ENCODE results near the gene TUBGCP6.

The TUBGCP6 gene

DNA sequence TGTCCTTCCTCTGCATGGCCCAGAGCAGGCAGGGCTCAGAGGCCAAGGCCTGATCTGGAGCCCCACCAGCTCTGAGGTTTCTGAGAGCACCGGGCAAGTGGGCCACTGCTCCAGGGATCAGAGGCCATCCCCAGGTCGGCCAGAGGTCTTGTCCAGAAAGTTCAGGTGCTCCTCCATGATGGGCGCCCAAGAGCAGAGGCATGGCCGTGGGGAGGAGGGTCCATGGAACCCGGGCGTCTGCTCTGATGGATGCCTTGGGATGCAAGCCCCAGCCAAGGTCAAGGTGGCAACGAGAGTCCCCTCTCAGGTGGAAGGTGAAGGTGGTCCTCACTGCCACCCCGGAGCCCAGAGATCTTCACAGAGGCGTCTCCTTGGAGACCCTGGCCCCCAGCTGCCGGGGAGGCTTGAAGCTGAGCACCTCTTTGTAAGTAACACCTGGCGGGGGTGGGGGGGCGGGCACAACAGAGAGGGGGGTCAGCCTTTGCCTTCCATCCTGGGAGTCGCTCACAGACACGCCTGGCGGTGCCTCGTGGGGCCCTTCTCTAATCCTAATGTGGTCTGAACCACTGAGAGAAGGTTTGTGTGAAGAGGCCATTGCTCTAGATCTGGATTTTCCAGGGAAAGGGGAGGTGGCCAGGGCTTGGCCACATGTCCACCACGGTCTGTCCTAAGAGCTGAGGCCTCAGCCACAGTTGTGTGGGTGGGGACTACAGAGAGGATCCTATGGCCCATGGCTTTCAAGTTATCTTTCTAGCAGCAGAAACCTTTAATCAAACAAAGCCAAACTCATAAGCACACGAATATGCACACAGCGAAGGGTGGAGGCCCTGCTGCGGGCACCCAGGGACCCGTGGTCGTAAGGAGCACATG lies 8.5 kb upstream of the TUBGCP6 start:
- DNase-seq (no peak), ATAC-seq (no peak)
- Mint-ChIP-seq H3K27ac (no peak overlapping the region), H3K4me1 (peaks cover 7% of the 10 kb centered on the region), H3K27me3 (no peaks in the 10 kb centered on the region), H3K36me3 (ENCODE audit: low read depth) (no peaks in the 10 kb centered on the region), H3K4me3 (no peak overlapping the region), H3K9me3 (no peaks in the 10 kb centered on the region)

DNA sequence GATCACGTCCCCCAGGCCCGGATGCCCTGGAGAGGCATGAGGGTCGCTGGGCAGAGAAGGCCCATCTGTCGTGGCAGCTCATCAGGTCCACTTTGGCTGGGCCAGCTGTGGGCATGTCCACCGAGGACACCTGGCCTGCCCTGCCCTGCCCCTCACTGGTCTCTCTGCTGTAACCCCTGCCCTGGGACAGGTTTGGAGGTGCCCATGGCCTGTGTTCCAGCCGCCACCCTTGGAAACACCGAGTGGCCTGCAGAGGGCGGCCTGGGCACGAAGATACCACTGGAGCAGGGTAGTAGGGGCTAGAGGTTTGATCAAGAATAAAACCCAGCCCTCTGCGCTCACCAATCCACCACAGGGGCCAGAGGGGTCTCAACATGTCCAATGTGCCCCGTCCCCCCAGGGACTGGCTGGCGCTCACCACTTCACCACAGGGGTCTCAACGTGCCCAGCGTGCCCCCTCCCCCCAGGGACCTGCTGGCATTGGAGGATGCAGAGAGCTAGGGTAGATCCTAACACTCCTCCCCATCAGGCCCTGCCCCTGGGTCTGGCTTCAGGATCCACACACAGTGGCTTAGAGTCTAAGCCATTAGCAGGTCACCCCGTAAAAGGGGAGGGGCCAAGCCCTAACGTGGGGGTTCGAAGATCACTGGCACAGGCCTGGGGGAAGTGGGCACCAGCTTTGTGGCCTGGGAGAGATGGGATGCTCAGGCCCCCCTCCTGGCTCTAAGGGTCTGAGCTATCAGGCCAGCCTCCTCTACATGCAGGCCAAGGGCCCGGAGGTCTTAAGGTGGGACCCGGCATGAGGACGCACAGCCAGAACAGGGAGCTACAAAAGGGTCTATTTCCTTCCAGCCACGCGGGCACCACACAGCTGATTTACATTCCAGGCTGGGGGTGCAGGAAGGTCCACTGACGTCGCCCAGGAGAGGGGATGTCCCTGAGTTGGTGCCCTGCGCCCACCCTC lies 7.5 kb upstream of the TUBGCP6 start:
- Mint-ChIP-seq H3K36me3 (ENCODE audit: low read depth) (no peaks in the 10 kb centered on the region), H3K4me3 (no peak overlapping the region), H3K27ac (no peak overlapping the region), H3K27me3 (no peaks in the 10 kb centered on the region), H3K9me3 (no peaks in the 10 kb centered on the region), H3K4me1 (peaks cover 8% of the 10 kb centered on the region)
- ATAC-seq, result peak; percentile 61
- peak; percentile 74 for DNase-seq

DNA sequence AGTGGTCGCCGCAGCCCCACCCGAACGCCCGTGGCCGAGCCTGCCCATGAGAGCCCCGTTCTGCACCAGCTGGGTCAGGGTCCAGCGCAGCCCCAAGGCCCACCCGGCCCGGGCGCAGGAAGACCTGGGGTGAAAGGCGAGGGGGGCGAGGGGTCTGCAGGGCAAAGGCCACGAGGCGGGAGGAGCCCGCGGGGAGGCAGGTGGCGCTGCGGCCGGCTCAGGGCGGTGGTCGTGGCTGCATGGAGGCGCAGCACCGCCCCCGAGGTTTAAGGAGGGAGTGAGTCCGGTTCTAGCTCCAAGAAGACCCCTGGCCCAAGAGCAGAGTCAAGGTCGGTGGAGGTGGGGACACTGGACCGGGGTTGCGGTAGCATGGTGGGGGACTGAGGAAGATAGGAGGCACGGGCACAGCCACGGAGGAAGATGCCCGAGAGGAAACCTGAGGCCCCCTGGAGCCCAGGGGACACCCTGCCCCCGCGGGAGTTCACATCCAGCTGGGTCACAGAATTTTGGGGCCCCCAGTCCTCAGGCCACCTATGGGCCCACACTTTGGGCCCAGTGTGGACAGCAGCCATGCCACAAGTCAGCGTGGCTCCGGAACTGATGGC lies 6.8 kb upstream of the TUBGCP6 start:
- ATAC-seq (no peak), DNase-seq (no peak)
- Mint-ChIP-seq H3K9me3 (no peaks in the 10 kb centered on the region), H3K4me3 (peak overlapping the region; percentile 17), H3K36me3 (ENCODE audit: low read depth) (no peaks in the 10 kb centered on the region), H3K27me3 (no peaks in the 10 kb centered on the region), H3K4me1 (peaks cover 14% of the 10 kb centered on the region), H3K27ac (no peak overlapping the region)

DNA sequence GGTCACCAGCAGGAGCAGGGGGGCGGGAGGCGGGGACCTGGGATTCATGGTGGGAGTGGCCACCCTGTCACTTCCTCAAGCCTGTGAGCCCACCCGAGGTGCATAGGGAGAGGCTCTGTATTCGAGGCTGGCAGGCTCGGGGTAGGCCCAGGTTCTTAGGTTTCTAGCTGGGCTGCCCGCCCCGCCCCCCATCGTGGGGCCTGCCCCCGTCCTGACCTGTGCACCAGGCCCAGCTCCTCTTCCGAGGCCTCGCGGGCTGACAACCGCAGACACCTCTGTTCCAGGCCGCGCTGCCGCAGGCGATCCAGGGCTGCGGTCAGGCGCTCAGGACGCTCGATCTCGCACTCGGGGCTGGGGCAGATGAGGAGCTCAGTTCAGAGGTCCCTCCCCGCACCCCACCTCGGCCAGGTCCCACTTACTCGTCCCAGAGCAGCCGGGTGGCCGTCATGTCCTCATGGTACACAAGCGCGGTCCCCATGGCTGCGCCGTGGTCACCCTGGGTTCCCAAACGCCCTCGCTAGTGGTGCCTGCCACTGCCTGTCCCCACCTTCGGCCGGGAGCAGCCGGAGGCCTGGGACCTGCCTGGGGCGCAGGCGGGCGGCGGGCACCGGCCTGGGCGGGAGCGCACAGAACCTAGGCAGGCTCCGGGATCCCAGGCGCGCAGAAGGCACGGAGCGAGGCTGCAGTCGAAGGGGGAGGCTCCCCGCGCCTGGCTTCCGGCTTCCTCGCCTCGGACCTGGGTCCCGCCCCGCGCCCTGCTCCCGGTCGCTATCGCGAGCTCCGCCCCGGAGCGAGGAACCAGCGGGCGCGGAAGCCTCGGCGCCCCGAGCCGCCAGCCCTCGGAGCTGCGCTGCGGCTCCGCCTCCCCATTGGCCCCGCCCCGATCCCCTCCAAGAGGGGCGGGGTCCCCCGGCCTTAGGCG lies 6.0 kb upstream of the TUBGCP6 start, which contains the start of gene HDAC10:
Gene HDAC10 (minus strand): TSS at position 711 of the 922 bp plus-strand sequence. CDS start 233 bp downstream, at position 478.
- DNase-seq (peak; percentile 88), ATAC-seq (peak; percentile 79)
- Mint-ChIP-seq H3K27me3 (no peaks in the 10 kb centered on the region), H3K4me1 (peaks cover 14% of the 10 kb centered on the region), H3K9me3 (no peaks in the 10 kb centered on the region), H3K4me3 (peak within 1 kb of the TSS; percentile 82), H3K27ac (no peak within 1 kb of the TSS), H3K36me3 (ENCODE audit: low read depth) (no peaks in the 10 kb centered on the region)

DNA sequence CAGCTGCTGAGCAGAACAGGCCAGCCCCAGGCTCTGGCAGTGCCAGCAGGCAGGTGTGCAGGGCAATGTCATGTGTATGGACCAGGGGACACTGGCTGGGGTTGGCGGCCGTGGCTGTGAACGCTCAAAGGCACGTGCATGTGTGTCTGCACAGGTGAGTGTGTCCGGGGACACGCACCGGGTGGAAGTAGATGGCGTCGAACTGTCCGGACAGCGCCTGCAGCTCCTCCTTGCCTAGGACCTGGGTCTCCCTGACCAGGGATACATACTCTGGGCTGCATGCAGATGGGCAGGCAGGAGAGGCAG lies 5.4 kb upstream of the TUBGCP6 start:
- Mint-ChIP-seq H3K27ac (no peak overlapping the region), H3K36me3 (ENCODE audit: low read depth) (no peaks in the 10 kb centered on the region), H3K4me1 (peaks cover 14% of the 10 kb centered on the region), H3K4me3 (peak overlapping the region; percentile 82), H3K27me3 (no peaks in the 10 kb centered on the region), H3K9me3 (no peaks in the 10 kb centered on the region)
- ATAC-seq (no peak), DNase-seq (no peak)

DNA sequence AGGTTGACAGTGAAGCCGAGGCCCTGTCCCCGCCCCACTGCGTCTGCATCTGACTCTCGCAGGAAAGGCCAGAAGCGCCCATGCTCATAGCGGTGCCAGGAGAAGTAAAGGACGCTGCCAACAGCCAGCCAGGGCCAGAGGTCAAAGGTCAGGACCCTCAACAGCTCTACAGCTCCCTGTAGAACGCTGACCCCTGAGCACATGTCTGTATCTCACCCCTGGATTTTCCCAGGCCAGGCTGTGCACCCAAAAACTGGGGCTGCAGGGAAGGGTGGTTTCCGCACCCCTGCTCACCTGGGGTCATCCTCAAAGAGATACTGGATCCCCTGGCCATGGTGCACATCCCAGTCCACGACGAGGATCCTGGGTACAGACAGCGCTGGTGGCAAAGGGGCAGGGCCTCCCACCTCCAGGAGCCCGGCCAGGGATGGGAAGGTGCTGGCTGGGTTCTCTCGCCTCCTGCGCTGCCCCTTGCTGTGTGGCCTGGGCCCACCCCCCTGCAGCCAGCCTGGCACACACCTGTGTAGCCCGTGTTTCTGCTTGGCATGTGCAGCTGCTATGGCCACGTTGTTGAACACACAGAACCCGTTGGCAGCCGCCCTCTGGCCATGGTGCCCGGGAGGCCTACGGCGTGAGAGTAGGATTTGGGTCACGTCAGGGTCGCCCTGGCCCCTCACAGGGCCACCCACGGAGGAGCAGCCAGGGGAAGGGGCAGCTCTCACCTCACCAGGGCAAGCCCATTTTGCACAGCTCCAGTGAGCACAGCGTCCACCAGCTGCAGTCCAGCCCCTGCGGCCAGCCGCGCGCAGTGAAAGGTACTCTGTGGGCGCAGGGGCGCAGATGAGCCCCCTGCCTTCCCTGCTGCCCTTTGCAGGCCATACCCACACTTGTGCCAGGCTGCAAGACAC lies 4.8 kb upstream of the TUBGCP6 start:
- Mint-ChIP-seq H3K4me1 (peaks cover 17% of the 10 kb centered on the region), H3K27ac (no peak overlapping the region), H3K27me3 (no peaks in the 10 kb centered on the region), H3K9me3 (no peaks in the 10 kb centered on the region), H3K36me3 (ENCODE audit: low read depth) (peaks cover 3% of the 10 kb centered on the region), H3K4me3 (peak overlapping the region; percentile 82)
- DNase-seq, result no peak
- no peak for ATAC-seq

DNA sequence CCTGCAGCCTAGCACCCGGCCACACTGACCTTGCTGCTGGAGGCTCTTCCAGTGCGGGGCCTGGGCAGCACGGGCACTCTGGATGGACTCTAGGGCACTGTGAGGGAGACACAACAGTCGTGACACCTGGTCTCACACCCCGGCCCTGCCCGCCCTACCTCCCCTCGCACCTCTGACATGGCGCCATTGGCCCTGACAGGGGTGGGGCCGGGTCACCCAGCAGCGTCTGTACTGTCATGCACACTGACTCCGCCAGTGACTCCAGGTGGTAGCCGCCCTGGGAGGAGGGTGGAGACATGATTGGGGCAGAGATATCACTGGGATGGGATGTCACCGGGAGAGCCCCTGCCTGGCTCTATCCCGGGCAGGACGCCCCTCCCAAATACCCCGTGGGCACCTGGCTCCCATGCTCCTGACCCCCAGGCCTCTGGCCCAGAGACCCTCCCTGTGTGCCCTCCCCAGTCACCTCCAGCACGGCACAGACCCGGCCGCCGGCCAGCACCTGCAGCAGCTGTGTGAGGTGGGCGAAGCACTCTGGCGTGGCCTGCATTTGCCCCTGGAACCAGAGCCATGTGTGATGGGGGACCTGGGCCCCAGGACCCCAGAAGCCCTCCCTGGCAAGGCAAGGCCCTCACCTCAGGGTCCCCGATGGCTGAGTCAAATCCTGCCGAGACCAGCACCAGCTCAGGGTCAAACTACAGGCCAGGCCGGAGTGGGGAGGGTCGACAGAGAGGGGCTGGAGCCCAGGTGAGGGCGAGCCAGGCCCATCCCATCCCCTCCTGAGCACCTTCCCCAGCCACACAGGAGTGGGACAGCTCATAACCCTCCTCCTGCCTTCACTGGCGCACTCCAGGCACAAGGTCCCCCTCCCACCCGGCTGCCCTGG lies 3.6 kb upstream of the TUBGCP6 start:
- H3K36me3 Mint-ChIP-seq (ENCODE audit: low read depth), result peaks cover 3% of the 10 kb centered on the region
- H3K4me1 Mint-ChIP-seq, result peaks cover 20% of the 10 kb centered on the region
- H3K27me3 Mint-ChIP-seq, result no peaks in the 10 kb centered on the region
- no peaks in the 10 kb centered on the region for H3K9me3 Mint-ChIP-seq
- no peak for DNase-seq
- H3K4me3 Mint-ChIP-seq, result no peak overlapping the region
- no peak overlapping the region for H3K27ac Mint-ChIP-seq
- ATAC-seq, result no peak

DNA sequence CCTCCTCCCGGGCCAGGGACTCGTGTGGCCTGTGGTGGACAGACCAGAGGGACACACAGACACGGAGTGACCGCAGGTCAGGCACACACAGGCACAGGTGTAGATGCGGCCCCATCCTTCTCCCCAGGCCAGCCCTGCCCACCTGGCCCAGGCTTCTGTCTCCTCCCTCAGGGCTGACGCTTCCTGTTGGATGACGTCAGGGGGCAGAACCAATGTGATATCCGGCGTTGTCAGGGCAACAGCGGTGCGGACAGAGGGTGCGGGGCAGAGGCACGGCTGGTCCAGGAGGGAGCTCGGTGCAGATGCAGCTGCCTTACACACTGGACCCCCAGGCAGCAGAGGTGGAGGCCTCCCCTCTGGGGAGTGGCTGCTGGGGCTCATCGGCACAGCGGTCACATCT lies 2.9 kb upstream of the TUBGCP6 start:
- DNase-seq, result no peak
- no peak overlapping the region for H3K27ac Mint-ChIP-seq
- H3K27me3 Mint-ChIP-seq, result no peaks in the 10 kb centered on the region
- peaks cover 23% of the 10 kb centered on the region for H3K4me1 Mint-ChIP-seq
- H3K9me3 Mint-ChIP-seq, result no peaks in the 10 kb centered on the region
- peaks cover 3% of the 10 kb centered on the region for H3K36me3 Mint-ChIP-seq (ENCODE audit: low read depth)
- H3K4me3 Mint-ChIP-seq, result no peak overlapping the region
- ATAC-seq, result no peak

DNA sequence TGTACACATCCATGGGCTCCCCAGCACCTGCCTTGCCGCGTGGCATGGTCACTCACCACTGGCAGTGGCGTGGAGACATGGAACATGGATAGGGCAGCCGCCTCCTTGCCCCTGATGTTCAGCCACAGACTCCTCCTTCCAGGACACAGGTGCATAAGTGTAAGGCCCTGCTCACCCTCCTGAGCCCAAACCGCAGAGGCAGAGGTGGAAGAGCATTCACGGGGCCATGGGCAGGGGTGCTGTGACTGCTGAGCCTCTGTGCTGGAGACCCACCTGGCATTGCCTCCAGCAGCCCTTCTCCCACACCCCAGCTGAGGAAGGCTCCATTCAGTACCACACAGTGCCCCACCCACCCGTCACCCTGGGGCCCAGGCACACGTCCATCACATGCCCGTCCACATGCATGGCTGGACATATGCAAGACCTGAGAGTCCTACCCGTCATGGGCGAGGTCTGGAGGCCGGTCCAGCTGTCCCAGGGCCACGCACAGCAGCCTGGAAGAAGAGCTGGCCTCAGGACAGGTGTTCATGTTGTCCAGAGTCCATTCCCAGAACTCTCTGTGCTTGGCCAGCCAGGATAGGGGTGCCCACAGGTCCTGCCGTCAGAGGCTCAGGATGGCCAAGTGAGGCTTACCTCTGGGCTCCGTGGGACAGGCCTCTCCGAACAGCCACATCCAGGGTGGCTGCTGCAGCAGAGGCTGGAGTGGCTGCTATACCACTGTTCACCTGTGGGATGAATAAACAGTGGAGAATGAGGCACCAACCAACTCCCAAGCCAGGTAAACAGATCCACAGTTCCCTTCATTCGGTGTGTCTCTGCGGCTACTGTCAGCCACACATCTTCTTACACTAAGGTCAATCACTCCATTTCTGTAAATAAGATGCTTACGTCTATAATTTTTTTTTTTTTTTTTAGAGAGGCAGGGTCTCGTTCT lies 1.7 kb upstream of the TUBGCP6 start:
- Mint-ChIP-seq H3K36me3 (ENCODE audit: low read depth) (peaks cover 3% of the 10 kb centered on the region), H3K27me3 (no peaks in the 10 kb centered on the region), H3K4me3 (peak overlapping the region; percentile 99), H3K4me1 (peaks cover 35% of the 10 kb centered on the region), H3K27ac (no peak overlapping the region), H3K9me3 (no peaks in the 10 kb centered on the region)
- DNase-seq (no peak), ATAC-seq (no peak)

DNA sequence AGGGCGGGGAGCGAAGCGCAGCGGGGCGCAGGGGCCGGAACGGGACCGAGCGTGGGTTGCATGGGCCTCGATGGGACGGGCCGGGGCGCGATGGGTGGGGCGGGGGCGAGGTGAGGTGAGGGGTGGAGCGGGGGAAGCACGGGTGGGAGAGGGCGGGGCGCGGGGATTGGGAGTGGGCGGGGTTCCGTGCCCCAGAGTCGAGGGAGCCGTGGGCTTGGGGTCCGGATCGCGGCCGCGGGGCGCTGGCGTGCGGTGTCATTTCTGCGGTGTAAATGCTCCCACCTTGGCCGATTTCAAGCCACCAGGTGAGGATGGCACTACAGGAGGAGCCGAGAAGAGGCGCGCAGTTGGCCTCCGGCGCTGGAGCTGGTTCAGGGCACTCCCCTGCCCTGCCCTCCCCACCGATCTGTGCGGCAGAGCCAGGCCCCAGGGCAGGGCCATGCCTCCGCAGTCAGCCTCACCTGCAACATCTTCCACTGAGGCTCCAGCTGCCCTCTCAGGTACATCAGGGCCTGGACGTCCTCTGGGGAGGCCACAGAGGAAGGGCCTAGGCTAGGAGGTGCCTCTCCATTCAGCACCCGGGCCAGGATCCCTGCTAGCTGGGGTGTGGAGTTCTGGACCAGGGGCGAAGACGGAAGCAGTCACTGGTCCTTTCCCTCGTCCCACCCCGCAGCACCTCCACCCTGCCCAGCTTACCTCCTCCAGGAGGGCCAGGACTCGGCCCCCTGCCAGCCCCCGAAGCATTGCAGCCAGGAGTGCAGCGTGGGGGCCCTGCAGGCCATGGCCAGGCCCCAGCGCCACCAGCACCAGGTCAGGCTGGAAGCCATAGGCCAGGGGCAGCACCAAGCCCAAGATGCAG lies 620 bp upstream of the TUBGCP6 start:
- Mint-ChIP-seq H3K4me1 (peaks cover 39% of the 10 kb centered on the region), H3K36me3 (ENCODE audit: low read depth) (peaks cover 3% of the 10 kb centered on the region), H3K4me3 (peak overlapping the region; percentile 99), H3K9me3 (no peaks in the 10 kb centered on the region), H3K27ac (peak overlapping the region; percentile 100), H3K27me3 (no peaks in the 10 kb centered on the region)
- DNase-seq (no peak), ATAC-seq (no peak)

Measured in activated naive CD8-positive, alpha-beta T cell treated with anti-CD3 and anti-CD28 coated beads, Interleukin-2, amount 50 U/mL, for 24 hours (primary cell).